Stimulated activated CD4-positive, alpha-beta T cell treated with anti-CD3 and anti-CD28 coated beads, Interleukin-4, amount 100 ng/mL, for 24 hours (primary cell): Measurements from ENCODE around the gene TNXB.
A peak's percentile ranks its signal among the peaks of the same experiment; 100 is the strongest.

Experiments used
- DNase-seq: peaks from one replicate; pipeline ENCODE4 v3.0.0-alpha.2; 2020

The TNXB gene

DNA sequence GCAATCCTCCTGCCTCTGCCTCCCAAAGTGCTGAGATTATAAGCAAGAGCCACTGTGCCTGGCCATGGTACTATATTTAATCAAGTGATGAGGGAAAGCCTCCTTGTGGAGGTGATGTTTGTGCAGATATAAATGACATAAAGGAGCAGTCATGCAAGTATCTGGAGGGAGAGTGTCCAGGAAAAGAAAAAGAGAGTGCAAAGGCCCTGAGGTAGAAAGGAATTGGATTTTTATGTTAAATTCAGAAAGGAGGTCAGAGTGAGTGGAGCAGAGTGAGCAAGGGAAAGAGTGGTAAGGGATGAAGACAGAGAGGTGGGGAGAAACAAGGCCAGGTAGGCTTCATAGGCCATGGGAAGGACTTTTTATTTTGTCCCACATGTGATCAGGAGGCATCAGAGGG lies 28.3 kb upstream of the TNXB start:
- no peak for DNase-seq

DNA sequence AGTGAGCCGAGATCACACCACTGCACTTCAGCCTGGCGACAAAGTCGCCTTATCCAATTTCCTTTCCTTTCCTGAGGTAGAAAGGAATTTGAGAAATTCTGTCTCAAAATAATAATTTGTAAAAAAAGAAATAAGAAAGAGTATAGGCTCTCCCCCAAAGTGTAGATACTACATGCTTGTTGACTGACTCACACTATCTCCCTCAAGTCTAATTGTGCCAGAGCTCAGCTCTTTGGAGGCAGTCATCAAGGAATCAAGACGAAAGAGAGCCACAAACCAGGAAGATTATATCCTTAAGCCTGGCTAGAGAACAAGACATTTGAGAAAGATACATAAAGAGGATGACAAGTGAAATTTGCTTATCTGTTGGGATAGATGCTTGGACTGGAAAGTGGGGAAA lies 24.6 kb upstream of the TNXB start:
- DNase-seq = no peak

DNA sequence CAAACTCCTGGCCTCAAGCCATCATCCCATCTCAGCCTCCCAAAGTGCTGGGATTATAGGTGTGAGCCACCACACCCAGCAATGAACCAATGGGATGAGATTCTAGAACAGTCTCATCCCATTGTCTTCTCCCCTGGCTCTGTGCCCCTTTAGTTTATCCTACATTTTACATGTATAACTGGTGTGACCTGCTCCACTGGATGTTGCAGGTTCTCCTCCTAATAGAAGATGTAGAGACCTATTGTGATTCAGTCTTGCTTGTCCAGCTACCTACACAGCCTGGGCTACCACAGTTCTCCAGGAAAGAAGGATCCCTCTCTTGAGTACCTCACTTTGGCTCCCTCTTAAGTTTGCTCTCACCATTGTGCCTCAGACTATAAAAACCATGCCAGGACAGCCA lies 23.0 kb upstream of the TNXB start:
- DNase-seq = no peak

DNA sequence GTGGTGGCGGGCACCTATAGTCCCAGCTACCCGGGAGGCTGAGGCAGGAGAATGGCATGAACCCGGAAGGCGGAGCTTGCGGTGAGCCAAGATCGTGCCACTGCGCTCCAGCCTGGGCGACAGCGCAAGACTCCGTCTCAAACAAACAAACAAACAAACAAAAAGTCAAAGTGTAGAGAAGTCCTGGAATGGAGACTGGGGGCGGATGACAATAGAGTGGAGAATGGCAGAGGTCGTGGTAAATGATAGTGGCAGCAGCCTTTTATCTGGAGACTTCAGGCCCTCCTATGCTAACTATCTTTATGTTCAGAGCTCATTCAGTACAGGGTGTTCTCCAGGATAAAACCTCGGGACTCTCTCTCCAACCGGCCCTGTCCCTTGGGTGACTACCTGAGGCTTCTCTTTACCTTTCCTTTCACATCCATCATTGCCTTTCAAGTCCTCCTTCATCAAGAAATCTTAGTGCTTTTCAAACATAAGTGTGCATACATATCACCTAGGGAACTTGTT lies 22.4 kb upstream of the TNXB start:
- DNase-seq = no peak

DNA sequence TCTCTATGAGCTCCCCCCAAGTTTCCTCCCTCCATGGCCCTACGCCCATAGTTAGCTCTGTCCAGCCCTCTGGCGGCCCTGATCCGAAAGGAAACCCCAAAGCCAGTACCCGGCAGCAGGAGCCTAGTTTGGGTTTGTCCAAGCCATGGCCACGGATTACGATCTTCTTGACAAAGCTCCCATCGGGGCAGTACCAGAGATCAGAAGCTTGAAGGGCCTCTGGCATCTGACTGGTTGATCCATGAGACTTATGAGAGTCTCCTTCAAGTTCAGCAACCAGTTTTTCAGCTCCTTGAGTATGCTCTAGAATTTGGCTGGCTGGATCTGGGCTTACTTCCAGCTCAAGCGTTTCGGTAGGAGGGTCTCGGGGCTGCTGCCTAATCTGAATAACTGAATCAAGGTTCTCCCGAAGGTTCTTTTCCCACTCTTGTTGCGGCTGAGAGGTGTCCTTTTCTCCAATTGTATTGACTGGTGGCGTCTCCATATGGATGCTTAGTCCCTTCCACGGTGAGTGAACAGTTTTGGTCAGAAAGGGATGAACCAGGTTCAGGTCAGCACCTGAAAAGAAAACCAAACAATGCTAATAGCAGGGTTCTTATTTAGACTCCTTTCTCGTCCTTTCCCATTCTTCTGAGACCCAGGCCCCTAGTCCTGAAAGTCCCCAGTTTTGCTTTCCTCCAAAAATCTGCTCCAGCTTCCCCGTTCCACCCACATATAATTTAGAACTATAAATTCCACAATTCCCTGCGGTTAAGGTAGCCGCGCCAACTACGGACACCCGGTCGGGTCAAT lies 20.4 kb upstream of the TNXB start:
- DNase-seq = no peak

DNA sequence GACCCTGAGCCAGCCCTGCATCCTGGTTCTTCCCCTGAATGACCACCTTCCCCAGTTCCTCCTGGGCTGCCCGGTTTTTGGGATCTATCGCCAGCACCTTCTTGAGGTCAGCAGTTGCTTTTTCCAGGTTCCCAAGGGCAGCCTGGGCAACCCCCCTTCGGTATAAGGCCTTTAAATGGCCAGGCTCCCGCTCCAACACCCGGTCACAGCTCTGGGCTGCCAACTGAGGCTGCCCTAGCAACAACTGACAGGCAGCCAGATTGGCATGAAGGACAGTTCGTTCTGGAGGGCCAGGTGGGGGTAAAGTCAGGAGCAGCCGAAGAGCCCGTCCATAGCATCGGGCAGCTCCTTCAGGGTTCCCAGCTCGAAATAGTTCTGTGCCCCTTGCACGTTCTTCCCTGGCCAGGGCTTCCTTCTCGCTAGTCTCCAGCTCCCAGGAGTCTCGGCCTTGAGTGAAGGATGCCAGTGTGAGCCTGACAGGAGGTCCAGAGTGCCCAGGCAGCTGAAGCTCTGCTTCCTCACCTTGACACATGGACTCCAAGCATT lies 19.7 kb upstream of the TNXB start:
- DNase-seq = no peak

DNA sequence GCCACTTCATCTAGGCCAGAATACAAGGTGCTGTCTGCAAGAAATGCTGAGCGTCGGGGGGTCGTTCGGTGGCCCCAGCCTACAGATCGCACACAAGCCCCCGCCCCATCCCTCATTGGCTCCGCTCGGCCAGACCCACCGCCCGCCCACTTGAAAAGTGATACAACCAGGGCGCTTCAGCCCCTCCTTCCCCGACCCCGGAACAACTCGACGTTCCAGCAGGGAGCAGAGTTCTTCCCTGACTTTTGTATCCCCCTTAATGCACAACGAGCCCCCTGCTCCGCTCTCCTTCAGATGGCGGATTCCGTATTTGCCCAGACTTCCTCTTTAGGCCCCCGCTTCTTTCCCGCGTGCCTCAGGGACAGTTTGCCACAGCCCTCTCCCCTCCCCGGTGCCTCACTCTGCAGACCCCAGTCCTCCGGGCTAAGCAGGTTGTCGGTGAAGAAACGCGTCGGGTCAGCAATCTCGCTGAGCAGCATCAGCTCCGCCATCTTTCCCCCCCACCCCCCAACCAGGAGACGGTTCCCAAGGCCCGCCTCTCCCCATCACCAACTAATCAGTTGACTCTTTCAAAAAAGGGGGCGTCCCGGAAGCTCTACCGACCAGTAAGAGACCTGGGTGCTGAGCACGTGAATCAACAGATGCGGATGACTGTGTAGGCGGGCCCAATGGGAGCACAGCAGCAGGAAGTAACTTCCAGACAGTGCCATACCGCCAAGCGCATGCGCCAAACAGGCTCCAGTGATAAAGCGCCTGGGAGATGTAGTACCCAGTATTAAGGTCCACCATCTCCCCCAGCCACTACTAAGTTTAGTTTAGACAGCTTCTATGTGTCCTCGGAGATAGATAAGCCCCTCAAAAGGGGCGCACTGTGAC lies 18.8 kb upstream of the TNXB start, which contains the start of gene ATF6B:
Gene ATF6B, minus strand, starts transcription at position 530 of the 876 bp plus-strand sequence. Its CDS starts 39 bp downstream, at position 491.
- DNase-seq = peak; percentile 99

DNA sequence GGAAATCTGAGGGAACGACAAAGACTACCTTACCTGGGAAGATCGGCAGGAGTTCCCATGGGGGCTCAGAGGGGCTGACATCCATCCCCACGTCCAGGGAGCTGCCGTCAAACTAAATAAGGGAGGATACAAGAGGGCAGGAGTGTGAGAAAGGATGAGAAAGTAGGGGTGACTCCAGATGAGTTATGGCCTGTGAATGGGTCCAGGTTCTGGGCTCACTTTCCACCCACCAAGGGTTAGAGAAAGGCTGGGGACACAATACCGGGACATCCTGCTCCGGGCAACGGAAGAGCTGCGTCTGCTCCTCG lies 18.2 kb upstream of the TNXB start:
- no peak for DNase-seq

DNA sequence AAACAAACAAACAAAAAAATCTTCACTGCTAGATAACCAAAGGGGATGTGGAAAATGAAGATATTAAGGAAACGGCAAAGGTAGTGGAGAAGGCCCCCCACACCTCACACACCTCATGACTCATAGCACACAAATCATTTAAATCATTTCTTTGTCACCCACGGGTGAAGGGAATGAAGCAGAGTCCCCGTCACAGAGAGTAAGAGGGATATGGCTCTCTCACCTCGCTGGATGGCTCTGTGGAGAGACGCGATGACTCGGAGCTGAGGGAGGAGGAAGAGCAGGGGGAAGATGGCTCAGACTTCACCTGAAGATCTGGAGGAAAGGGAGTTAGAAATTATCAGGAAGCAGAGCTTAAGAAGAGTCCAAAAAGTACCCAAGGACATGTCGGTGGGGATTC lies 17.7 kb upstream of the TNXB start:
- no peak for DNase-seq

DNA sequence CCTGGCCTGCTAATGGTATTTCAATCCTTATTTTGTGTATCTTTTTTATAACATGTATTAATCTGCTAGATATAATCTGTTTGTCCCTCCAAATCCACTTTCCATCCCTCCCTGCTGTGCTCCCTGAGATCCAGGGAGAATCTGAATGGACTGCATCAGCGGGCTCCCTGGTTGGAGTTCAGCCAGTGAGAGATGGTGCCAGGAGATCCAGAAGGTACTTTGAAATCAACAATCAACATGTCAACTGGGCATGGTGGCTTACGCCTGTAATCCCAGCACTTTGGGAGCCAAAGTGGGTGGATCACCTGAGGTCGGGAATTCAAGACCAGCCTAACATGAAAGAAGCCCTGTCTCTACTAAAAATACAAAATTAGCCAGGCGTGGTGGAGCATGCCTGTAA lies 14.5 kb upstream of the TNXB start:
- DNase-seq = no peak

DNA sequence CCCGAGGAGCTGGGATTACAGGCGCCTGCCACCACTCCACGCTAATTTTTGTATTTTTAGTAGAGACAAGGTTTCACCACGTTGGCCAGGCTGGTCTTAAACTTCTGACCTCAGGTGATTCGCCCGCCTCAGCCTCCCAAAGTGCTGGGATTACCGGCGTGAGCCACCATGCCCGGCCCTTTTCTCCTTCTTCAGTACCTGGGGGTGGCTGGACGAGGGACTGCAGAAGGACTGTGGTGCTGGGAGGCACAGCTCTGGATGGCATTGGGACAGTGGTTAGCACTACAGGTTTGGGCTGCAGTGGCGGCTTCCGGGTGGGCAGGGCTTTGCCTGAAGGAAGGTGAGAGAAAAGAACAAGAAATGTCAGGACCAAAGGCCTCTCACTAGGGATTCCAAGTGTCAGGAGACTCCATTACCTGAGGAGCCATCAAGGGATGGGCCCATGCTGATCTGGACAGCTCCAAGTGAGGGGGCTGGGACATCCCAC lies 11.5 kb upstream of the TNXB start:
- DNase-seq = no peak

DNA sequence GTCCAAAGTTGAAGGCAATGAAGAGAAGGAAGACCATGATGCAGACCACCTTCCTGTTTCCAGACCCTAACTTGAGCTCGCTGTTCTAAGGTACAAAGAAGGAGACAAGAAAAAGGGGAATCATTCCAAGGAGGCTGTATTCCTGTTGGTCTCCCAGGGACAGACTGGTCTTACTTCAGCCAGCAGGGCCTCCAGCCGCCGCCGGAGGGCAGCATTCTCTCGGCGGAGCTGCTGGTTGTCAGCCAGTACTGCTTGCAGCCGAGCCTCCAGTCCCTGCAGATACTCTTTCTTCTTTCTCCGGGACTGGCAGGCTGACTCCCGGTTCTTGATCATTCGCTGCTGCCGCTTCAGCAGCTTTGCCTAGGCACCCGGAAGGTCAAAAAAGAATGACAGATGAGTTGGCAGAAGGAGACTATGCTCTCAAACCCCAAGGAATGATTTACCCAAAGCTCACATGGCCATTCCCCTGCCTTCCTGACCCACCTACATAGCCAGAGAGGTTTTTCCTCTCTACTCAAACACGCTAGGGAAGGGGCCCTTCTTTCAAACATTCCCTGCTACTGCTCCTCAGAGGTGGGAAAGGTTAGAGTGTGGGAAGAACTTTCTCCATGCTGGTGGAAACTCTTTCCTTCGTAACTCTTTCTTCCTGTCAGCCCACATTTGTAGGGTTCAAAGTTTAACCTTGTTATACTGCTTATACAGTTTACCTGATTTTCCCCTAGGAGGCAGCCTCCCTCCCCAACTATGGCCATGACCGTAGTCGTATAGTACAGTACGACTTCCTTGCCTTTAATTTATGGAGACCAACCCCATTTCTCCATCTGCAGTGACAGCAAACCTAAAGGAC lies 9.9 kb upstream of the TNXB start:
- DNase-seq = peak; percentile 72

DNA sequence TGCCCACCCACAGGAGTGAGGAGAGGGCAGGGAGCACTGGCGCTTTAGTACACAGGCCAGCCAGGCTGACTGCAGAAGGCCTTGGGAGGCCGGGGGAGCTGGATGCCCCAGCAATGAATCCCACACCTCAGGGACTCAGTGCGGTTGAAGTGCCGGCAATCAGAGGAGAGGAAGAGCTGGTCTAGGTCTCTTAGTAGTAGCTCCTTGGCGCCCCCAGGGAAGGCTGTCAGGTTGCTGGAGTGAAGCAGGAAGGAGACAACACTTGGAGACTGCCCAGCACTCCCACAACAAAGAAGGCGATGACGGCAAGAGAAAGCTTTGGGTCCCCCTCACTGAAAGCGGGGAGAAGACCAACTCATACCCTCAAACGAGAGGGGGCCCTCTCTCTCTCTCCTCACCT lies 8.3 kb upstream of the TNXB start:
- DNase-seq = no peak

DNA sequence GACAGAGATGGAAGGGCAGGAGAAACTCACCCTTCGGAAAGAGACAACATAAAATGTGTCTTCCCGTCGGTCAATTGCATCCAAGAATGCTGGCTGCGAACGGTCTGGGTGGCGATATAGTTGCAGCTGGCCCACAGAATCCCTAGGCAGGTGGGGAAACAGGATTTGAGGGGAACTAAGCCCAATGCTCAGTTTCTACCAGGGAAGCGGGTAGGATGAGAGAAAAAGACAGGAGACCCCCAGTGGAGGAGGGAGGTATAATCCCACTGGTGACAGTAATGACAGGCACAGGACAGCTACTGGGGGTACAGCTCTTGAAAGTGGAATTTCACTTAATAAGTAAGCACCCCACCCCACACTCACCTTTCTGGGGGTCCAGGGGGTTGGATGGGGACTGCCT lies 7.5 kb upstream of the TNXB start:
- DNase-seq = no peak

DNA sequence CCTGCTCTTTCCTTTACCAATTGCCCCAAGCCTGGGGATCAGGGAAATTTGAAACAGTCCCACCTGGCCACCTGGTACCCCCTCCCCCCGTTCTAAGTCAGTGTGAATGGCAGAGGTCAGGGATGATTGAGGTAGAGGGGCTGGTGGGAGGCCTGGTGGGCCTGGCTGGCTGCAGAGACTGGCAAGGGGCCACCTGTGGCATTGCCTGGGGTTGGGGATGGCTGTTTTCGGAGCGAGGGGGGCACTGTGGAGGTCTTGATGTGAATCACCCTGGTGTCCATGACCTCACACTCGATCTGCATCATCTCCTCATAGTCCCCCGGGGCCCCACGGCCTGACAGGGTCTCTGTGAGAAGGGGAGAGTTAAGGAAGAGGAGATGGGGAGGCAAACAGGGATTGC lies 6.5 kb upstream of the TNXB start:
- DNase-seq = no peak

DNA sequence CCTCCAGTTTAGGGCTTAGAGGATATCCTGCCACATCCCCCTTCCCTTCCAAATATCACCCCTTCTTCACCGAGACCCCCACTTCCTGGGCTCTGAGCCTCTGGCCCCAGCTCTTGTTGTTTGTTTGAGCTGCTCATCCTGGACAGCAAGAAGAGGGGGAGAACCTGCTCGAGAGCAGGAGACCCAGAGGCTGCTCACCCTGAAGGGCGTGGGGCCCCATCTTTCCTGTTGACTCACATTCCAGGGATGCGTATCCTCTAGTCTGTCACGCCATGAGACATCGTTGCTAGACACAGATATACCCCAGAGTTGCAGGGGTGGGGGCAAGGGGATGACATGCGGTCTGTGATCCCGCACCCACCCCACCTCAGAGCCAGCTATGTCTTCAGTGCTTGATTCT lies 5.7 kb upstream of the TNXB start:
- DNase-seq = no peak

DNA sequence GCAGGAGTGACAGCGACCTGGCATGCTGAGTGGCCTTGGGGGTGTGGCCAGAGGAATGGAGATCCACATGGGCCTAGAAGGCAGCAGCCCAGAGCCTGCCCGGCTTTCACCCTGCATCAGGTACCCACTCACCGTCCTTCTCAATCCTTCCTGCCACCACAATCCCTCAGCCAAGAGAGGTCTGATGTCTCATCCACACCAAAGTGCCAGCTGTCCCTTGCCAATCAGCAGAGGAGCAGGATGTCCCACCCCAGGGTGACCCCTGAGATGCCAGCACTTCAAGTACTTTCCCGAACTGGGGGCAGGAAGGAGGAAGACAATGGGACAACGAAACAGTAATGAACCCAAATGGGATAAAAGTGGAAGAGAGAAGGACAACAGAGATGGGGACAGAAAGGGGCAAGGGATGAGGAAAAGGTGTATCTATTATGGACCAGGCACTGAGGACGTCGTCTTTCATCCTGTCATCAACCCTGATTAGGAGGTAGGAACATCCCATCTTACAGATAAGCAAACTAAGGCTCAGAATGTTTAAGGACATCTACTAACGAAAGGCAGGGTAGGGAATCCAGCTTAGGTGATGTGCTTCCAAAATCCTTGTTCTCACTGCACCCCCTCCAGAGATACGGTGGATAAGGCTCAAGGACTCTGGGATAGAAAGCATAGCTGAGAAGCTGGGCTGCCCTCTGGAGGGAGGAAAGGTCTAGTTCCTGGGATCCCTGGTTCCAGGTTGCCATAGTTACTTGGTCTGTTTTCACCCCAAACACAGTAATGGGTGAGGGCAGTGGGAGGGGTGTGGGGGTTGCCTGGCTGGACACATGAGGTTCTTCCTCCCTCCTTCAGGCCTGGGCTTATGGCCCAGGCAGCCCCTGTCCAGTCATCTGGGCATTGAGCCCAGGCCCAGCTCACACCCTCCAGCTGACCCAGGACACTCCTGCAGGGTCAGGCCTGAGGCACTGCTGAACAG lies 4.5 kb upstream of the TNXB start:
- no peak for DNase-seq

DNA sequence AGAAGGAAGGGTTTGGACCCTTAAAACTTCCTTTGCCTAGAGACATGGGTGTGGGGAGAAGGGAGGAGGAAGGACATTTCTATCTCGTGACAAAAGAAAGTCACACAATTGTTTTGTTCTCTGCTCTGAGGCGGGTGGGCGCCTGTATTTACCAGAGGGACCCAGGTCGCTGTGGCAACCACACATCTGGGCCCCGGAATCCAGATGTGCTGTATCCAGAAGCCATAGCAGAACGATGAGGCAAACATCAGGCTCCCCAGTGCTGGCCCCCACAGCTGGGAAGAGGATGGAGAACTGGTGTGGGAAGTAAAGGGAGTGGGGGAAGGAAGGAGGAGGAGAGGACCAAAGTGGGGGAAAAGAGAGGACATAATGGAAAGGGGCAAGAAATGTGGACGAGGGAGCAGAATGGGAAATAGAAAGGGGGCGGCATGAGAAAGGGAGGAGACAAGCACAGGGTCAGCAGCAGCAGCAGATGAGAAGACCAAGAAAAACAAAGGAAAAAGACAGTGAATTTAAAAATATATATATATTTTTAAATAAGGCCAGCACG lies 3.4 kb upstream of the TNXB start:
- DNase-seq = no peak

DNA sequence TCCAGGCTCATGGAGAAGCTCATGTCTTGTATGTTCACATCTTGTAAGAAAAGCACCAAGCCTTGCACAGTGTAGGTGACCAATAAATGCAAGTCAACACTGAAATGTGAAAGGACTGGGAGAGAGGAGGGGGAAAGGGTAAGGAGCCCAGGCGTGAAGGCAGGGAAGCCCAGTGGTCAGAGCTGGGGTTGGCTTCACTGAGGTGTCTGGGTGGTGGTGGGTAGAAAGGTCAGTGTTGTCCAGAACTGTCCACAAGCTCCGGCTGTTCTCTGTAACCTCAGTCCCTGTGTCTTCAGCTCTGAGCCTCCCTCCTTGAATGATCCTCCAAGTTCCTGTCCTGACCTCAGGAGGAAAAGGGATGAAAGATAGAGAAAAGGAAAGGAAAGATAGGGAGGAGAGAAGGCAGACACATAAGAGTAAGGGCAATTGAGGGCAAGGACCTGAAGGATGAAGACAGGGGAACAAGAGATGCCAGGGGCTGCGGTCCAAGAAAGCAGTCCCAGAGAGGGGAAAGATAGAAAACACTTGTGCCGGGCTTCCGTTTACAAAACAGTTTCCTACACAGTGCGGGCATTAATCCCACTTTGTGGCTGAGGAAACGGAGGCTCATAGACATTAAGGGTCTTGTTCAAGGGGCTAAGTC lies 2.4 kb upstream of the TNXB start:
- no peak for DNase-seq

DNA sequence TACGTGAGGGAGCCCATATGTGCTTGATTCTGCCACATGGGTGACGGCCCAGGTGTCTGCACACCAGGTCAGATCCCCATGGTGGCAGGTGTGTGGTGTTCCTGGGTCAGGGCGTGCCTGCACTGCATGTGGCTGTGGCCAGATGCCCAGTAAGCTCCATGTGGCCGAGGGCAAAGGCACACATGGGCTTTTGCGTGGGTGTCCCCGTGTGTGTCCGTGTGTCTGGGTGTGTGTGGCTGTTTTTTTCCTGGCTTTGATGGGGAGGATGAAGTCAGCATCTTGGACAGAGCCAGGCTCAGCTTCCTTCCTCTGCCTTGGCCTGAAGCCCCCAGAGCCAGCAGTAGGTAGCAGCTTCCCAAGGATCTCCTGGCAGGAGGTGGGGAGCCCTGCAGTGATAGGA lies 1.5 kb upstream of the TNXB start:
- DNase-seq = no peak

DNA sequence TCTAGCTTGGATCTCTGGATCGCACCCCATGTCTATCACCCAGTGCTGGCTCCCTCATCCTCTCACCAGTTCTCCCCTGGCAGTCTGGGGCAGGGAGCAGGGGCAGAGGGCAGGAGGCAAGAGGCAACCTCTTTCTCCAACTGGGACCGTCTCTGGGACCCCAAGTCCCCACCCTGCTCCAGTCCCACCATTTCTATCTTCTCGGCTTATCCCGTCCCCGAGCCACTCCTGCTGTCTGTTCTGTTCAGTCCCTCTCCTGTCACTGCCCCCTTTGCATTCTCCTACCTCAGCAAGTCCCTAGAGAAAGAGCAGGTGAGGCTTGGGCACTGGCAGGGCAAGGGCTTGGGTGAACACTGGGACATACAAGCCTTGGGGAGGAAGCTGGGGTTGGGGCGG lies 625 bp upstream of the TNXB start:
- no peak for DNase-seq
